GM23338 (cell line): ENCODE results near the gene NEK8. TPM values are rescaled to one million over a fixed set of nuclear protein-coding genes. Genes with fewer than 3 reads are reported as not detected.

ENCODE experiments used
- ATAC-seq: fragments of 200-7000 bp; cut with Tn5 transposase; 3 replicates; pipeline ENCODE4 v1.9.1; 2020
- DNase-seq: peaks from one replicate; pipeline ENCODE4 v3.0.0-alpha.2; 2015; ENCODE audit warnings: low spot score
- H2AFZ ChIP-seq: fragments of 200-600 bp; sonication (generic); 2 replicates; pipeline ENCODE4 v1.8.0; 2016; ENCODE audit warnings: antibody characterized with exemption, mild to moderate bottlenecking, moderate library complexity
- H3F3A ChIP-seq: fragments of 200-600 bp; sonication (generic); replicated peaks from 2 replicates; pipeline ENCODE4 v1.8.0; 2017; ENCODE audit warnings: antibody characterized with exemption, mixed run types, low read depth
- H3K27ac ChIP-seq: fragments of 200-600 bp; sonication (generic); 2 replicates; pipeline ENCODE4 v1.6.1; 2016; ENCODE audit warnings: low read depth
- H3K27me3 ChIP-seq: fragments of 200-600 bp; sonication (generic); 2 replicates; pipeline ENCODE4 v1.8.0; 2016; ENCODE audit warnings: mild to moderate bottlenecking, mixed run types, moderate library complexity; ENCODE audit not compliant: insufficient read depth
- H3K36me3 ChIP-seq: fragments of 200-600 bp; sonication (generic); 2 replicates; pipeline ENCODE4 v1.8.0; 2016; ENCODE audit warnings: mild to moderate bottlenecking; ENCODE audit not compliant: insufficient read depth
- H3K4me1 ChIP-seq: fragments of 200-600 bp; sonication (generic); 2 replicates; pipeline ENCODE4 v1.8.0; 2016; ENCODE audit warnings: mild to moderate bottlenecking, moderate library complexity; ENCODE audit not compliant: insufficient read depth
- H3K4me2 ChIP-seq: fragments of 200-600 bp; sonication (generic); 2 replicates; pipeline ENCODE4 v1.7.1; 2017; ENCODE audit warnings: mixed run types
- H3K4me3 ChIP-seq: fragments of 200-600 bp; sonication (generic); 2 replicates; pipeline ENCODE4 v1.6.1; 2016; ENCODE audit warnings: mixed run types
- H3K79me2 ChIP-seq: fragments of 200-600 bp; sonication (generic); replicated peaks from 2 replicates; pipeline ENCODE4 v1.8.0; 2017; ENCODE audit warnings: mild to moderate bottlenecking; ENCODE audit not compliant: insufficient read depth
- H3K9me2 ChIP-seq: fragments of 200-600 bp; sonication (generic); 2 replicates; pipeline ENCODE4 v1.8.0; 2017; ENCODE audit not compliant: insufficient read depth
- H4K20me1 ChIP-seq: fragments of 200-600 bp; sonication (generic); replicated peaks from 2 replicates; pipeline ENCODE4 v1.8.0; 2017; ENCODE audit warnings: mild to moderate bottlenecking; ENCODE audit not compliant: insufficient read depth
- H3K27ac Mint-ChIP-seq: 2 replicates; pipeline ENCODE4 v1.8.0; 2020; ENCODE audit warnings: inconsistent platforms, mild to moderate bottlenecking, moderate library complexity, mixed read lengths
- H3K27me3 Mint-ChIP-seq: 3 replicates; pipeline ENCODE4 v1.8.0; 2022; ENCODE audit warnings: low read depth, mild to moderate bottlenecking, moderate library complexity, mixed read lengths, inconsistent platforms; ENCODE audit not compliant: insufficient read depth, poor library complexity
- H3K36me3 Mint-ChIP-seq: 3 replicates; pipeline ENCODE4 v1.8.0; 2021; ENCODE audit warnings: low read depth, mild to moderate bottlenecking, inconsistent platforms, moderate library complexity, mixed read lengths
- H3K4me1 Mint-ChIP-seq: 3 replicates; pipeline ENCODE4 v1.8.0; 2020; ENCODE audit warnings: mild to moderate bottlenecking, inconsistent platforms, mixed read lengths
- H3K4me3 Mint-ChIP-seq: 3 replicates; pipeline ENCODE4 v1.8.0; 2021; ENCODE audit warnings: moderate library complexity, mild to moderate bottlenecking, inconsistent platforms, mixed read lengths
- H3K9me3 Mint-ChIP-seq: 3 replicates; pipeline ENCODE4 v1.8.0; 2020; ENCODE audit warnings: moderate library complexity, mild to moderate bottlenecking, inconsistent platforms, mixed read lengths
- CREB1 ChIP-seq: fragments of 250-450 bp; sonication (Bioruptor Pico); IDR thresholded peaks from 2 replicates; pipeline ENCODE4 v1.5.0; 2020; ENCODE audit warnings: low read depth, mild to moderate bottlenecking, moderate library complexity
- NANOG ChIP-seq: IDR thresholded peaks from 2 replicates; pipeline ENCODE4 v1.6.1; 2016; ENCODE audit warnings: antibody characterized with exemption, borderline replicate concordance
- POLR2AphosphoS5 ChIP-seq: IDR thresholded peaks from 2 replicates; pipeline ENCODE4 v1.6.1; 2016; ENCODE audit warnings: antibody characterized with exemption, low read depth
- polyA plus RNA-seq: library from polyadenylated mRNA; unstranded; fragments of >200 nt; fragmentation: Nextera tagmentation; extraction: Ambion mirVana; gene quantifications from 2 replicates; pipeline ENCODE4 v1.2.1, GENCODE V29; 2016
- total RNA-seq: library from RNA; depleted of rRNA; stranded (reverse); fragments of >200 nt; shearing (Covaris generic); gene quantifications from 2 replicates; pipeline ENCODE4 v1.2.3, GENCODE V29; 2014
- TF ChIP-seq, protein P1 (sequence below): IDR thresholded peaks from one replicate; pipeline ENCODE4 v1.6.1; 2018; ENCODE audit warnings: antibody characterized with exemption; ENCODE audit not compliant: unreplicated experiment
- TF ChIP-seq, protein P2 (sequence below), 2 experiments: fragments of 200-600 bp in 1 of 2; sonication (generic) in 1 of 2; conservative IDR thresholded peaks; 2 replicates each; pipeline versions ENCODE4 v1.5.1 to v1.6.1; 2016 to 2017; ENCODE audit warnings: antibody characterized with exemption in 2 of 2, low read depth in 2 of 2, mild to moderate bottlenecking in 2 of 2, moderate library complexity in 1 of 2
- TF ChIP-seq, protein P3 (sequence below): fragments of 250-450 bp; sonication (Bioruptor Pico); IDR thresholded peaks from 2 replicates; pipeline ENCODE4 v1.5.0; 2020; ENCODE audit warnings: mild to moderate bottlenecking, moderate library complexity

NEK8 gene
- total and polyA plus RNA-seq, 2 experiments from 2014 or later = 10.0 to 14.9 TPM

DNA sequence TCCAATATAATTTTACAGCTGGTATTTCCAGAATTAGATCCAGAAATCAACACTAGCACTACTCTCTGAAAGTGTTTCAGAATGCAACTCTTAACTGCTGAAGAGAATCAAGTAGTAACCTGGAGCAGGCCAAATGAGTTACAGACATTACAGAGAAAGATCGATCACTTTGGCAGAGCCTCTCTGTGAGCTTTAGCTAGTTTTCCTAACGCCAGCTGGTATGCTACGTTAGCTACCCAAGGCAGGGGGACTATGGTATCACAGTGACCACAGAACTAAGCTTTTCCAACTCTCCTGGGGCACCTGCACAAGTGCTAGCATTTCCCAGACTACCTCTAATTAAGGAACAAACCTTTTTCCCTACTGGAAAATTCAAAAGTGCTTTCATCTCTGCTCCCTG lies 45.6 kb downstream of the NEK8 start (continued):
- no peak for TF ChIP-seq CREB1 (CRISPR knock-in tag)
- TF ChIP-seq, protein P1, sequence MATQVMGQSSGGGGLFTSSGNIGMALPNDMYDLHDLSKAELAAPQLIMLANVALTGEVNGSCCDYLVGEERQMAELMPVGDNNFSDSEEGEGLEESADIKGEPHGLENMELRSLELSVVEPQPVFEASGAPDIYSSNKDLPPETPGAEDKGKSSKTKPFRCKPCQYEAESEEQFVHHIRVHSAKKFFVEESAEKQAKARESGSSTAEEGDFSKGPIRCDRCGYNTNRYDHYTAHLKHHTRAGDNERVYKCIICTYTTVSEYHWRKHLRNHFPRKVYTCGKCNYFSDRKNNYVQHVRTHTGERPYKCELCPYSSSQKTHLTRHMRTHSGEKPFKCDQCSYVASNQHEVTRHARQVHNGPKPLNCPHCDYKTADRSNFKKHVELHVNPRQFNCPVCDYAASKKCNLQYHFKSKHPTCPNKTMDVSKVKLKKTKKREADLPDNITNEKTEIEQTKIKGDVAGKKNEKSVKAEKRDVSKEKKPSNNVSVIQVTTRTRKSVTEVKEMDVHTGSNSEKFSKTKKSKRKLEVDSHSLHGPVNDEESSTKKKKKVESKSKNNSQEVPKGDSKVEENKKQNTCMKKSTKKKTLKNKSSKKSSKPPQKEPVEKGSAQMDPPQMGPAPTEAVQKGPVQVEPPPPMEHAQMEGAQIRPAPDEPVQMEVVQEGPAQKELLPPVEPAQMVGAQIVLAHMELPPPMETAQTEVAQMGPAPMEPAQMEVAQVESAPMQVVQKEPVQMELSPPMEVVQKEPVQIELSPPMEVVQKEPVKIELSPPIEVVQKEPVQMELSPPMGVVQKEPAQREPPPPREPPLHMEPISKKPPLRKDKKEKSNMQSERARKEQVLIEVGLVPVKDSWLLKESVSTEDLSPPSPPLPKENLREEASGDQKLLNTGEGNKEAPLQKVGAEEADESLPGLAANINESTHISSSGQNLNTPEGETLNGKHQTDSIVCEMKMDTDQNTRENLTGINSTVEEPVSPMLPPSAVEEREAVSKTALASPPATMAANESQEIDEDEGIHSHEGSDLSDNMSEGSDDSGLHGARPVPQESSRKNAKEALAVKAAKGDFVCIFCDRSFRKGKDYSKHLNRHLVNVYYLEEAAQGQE = no peak
- TF ChIP-seq, protein P2, sequence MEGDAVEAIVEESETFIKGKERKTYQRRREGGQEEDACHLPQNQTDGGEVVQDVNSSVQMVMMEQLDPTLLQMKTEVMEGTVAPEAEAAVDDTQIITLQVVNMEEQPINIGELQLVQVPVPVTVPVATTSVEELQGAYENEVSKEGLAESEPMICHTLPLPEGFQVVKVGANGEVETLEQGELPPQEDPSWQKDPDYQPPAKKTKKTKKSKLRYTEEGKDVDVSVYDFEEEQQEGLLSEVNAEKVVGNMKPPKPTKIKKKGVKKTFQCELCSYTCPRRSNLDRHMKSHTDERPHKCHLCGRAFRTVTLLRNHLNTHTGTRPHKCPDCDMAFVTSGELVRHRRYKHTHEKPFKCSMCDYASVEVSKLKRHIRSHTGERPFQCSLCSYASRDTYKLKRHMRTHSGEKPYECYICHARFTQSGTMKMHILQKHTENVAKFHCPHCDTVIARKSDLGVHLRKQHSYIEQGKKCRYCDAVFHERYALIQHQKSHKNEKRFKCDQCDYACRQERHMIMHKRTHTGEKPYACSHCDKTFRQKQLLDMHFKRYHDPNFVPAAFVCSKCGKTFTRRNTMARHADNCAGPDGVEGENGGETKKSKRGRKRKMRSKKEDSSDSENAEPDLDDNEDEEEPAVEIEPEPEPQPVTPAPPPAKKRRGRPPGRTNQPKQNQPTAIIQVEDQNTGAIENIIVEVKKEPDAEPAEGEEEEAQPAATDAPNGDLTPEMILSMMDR (conservative IDR thresholded peaks at IDR 0.05; ENCODE audit: low read depth in 2 of 2) = no peak

DNA sequence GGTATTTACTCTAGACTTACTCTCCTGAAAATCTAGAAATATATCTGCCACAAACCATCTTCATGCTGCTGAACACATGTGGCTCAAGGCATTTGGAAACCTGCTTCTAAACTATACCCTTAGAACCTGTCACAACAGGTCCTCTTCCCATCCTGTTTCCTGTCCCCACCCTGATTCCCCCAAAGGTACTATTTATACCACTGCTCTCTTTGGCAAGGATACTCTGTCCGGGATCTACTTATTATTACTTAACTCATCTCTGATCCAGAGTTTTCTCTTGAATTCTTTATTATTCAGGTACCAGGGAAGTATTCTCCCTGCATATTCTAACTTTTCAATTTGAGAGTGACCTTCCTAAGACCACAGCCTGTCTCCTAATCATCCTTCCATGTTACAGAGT lies 48.6 kb downstream of the NEK8 start:
- Histone ChIP-seq H2AFZ (no peak overlapping the region), H3K4me3 (no peak overlapping the region), H3K4me1 (peaks cover 11% of the 10 kb centered on the region; the same call in 1 of the 2 replicates), H3K36me3 (0 out of 2 replicates have a peak, but pooled peaks cover 4% of the 10 kb centered on the region), H3K27ac (peak overlapping the region; percentile 75), H3K79me2 (peaks cover 97% of the 10 kb centered on the region), H3K4me2 (no peak overlapping the region), H3K9me2 (no peaks in the 10 kb centered on the region), H4K20me1 (peaks cover 40% of the 10 kb centered on the region), H3K27me3 (no peaks in the 10 kb centered on the region), H3F3A (peaks cover 11% of the 10 kb centered on the region; the same call in 1 of the 2 replicates)
- TF ChIP-seq, protein P1 = no peak
- TF ChIP-seq NANOG = no peak
- TF ChIP-seq, protein P3, sequence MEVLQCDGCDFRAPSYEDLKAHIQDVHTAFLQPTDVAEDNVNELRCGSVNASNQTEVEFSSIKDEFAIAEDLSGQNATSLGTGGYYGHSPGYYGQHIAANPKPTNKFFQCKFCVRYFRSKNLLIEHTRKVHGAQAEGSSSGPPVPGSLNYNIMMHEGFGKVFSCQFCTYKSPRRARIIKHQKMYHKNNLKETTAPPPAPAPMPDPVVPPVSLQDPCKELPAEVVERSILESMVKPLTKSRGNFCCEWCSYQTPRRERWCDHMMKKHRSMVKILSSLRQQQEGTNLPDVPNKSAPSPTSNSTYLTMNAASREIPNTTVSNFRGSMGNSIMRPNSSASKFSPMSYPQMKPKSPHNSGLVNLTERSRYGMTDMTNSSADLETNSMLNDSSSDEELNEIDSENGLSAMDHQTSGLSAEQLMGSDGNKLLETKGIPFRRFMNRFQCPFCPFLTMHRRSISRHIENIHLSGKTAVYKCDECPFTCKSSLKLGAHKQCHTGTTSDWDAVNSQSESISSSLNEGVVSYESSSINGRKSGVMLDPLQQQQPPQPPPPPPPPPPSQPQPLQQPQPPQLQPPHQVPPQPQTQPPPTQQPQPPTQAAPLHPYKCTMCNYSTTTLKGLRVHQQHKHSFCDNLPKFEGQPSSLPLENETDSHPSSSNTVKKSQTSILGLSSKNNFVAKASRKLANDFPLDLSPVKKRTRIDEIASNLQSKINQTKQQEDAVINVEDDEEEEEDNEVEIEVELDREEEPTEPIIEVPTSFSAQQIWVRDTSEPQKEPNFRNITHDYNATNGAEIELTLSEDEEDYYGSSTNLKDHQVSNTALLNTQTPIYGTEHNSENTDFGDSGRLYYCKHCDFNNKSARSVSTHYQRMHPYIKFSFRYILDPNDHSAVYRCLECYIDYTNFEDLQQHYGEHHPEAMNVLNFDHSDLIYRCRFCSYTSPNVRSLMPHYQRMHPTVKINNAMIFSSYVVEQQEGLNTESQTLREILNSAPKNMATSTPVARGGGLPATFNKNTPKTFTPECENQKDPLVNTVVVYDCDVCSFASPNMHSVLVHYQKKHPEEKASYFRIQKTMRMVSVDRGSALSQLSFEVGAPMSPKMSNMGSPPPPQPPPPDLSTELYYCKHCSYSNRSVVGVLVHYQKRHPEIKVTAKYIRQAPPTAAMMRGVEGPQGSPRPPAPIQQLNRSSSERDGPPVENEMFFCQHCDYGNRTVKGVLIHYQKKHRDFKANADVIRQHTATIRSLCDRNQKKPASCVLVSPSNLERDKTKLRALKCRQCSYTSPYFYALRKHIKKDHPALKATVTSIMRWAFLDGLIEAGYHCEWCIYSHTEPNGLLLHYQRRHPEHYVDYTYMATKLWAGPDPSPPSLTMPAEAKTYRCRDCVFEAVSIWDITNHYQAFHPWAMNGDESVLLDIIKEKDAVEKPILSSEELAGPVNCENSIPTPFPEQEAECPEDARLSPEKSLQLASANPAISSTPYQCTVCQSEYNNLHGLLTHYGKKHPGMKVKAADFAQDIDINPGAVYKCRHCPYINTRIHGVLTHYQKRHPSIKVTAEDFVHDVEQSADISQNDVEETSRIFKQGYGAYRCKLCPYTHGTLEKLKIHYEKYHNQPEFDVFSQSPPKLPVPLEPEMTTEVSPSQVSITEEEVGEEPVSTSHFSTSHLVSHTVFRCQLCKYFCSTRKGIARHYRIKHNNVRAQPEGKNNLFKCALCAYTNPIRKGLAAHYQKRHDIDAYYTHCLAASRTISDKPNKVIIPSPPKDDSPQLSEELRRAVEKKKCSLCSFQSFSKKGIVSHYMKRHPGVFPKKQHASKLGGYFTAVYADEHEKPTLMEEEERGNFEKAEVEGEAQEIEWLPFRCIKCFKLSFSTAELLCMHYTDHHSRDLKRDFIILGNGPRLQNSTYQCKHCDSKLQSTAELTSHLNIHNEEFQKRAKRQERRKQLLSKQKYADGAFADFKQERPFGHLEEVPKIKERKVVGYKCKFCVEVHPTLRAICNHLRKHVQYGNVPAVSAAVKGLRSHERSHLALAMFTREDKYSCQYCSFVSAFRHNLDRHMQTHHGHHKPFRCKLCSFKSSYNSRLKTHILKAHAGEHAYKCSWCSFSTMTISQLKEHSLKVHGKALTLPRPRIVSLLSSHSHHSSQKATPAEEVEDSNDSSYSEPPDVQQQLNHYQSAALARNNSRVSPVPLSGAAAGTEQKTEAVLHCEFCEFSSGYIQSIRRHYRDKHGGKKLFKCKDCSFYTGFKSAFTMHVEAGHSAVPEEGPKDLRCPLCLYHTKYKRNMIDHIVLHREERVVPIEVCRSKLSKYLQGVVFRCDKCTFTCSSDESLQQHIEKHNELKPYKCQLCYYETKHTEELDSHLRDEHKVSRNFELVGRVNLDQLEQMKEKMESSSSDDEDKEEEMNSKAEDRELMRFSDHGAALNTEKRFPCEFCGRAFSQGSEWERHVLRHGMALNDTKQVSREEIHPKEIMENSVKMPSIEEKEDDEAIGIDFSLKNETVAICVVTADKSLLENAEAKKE (CRISPR knock-in tag) = no peak
- TF ChIP-seq POLR2AphosphoS5 = no peak
- Mint-ChIP-seq H3K36me3 (peaks cover 28% of the 10 kb centered on the region), H3K27ac (peak overlapping the region; percentile 1; the same call in 1 of the 2 replicates), H3K4me3 (no peak overlapping the region), H3K4me1 (peaks cover 20% of the 10 kb centered on the region), H3K9me3 (no peaks in the 10 kb centered on the region), H3K27me3 (no peaks in the 10 kb centered on the region)
- no peak for ATAC-seq
- DNase-seq = no peak
